HG02840 (cell line): ENCODE results near the gene COPB2.
"Not testable (repeated sequence)": the region's sequence is repeated elsewhere in the genome, so short reads cannot be mapped to it uniquely, and the experiment has no call there.

Experiments used
- ATAC-seq: cut with Tn5 transposase; IDR thresholded peaks from one replicate; pipeline ENCODE4 v1.9.1; 2021; ENCODE audit warnings: mild to moderate bottlenecking, moderate library complexity, moderate number of reproducible peaks; ENCODE audit not compliant: unreplicated experiment, low FRiP score

The COPB2 gene

DNA sequence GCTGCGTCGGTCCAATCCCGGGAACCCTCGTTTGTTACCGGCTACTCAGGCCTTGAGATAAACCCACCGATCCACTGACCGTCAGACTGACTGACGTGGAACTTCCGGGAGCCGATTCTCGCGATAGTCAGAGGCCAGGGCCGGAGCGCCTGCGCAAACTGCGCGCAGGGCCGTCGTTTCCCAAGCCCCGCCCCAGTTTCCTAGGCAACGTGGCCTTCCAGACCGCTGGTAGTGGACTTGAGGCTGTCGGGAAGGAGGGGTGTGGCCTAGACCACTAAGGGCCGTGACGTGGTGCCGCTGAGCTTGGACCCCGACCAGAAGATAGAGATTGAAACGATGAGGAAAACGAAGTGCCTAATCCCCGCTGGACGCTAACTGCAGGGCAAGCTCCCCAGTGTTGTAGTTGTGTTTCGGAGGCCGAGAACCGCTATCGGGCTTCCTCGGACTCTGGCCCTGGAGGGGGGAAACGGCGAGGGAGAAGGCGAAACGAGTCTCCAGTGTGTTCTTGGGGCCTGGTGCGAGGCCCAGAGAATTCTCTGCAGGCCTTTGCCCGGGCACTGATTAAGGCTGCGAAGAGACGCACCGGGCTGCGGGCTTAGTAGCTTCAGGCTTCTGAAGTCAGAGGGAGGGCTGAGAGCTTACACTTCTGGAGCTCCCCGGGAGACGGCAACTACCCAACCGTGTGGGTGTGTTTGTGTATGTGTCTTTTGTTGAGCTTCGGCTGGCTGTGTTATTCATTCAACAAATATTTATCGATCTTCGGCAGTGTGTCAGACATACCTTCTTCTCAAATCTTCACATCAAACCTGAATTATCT is at the start of gene COPB2:
Gene COPB2, minus strand, starts transcription at position 96 of the 817 bp plus-strand sequence. CDS start 97 bp downstream, outside the sequence.
- ATAC-seq = peak; percentile 99

DNA sequence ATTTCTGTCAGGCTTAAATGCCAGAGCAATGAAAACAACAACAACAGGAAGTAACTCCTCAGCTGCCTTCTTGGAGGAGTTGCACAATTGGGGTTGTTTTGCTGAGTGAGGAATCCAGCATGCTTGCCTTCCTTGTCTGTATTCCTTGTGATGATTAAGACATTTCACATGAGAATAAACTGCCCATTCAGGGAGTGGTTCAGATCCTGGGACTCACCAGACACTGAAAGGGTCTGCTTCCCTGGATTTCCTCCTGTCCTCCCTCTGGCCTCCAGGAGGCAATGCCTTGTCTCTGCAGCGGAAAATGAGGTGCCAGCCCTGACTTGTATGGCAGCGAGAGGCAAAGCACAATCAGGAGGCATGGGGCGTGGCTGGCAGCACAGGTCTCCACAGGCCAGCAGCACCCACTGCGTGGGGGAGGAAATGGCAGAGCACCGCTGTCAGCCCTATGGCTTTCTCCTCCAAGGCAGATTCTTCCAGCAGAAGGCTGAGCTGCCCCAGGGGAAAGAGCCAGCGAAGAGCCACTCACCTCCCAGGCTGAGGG is 45.4 kb upstream of the COPB2 start:
- ATAC-seq = no peak

DNA sequence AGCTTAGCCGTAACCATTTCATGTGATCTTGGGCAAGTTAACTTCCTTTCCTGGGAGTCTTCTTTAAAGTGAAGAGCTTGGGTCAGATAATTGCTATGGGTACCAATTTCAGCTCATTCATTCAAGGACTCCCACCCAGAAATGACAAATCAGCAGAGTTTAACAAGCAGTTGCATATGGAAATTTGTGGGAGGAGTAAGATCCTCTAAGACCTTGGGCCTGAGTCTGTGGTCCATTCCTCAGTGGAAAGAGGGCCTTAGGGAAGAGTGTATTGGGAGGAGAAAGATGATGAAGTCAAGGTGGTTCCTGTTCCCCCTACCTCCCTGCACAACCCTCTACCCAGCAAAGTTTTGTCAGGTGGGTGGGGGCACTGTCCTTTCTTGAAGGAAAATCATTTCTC is 44.8 kb upstream of the COPB2 start:
- no peak for ATAC-seq

DNA sequence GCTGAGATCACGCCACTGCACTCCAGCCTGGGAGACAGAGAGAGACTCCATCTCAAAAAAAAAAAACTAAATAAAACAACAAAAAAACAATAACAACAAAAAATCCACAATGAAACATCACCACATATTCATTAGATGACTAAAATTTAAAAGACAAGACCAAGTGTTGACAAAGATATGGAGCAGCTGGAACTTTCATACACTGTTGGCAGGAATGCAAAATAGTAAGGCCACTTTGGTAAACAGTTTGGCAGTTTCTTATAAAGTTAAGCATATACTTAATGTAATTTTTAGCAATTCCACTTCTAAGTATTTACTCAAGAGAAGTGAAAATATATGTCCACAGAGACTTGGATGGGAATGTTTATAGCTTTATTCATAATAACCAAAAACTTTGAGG is 43.6 kb upstream of the COPB2 start:
- ATAC-seq = no peak

DNA sequence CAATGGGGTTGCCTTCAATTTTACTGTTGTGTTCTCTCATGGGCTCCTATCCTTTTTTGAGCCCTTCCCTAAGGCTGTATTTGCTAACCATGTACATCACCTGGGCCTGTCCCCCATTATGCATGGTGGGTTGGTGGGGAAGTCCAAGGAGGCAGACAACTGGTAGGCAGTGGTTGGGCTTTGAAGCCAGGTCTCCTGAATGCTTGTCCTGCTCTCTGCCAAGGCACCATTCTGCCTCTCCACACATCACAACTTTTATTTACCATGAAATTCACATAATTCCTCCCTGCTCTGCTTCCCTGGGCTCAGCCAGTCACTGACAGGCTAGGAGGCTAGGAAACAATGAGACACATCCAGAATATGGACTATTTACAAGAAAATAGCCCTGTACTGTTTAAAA is 41.0 kb upstream of the COPB2 start:
- no peak for ATAC-seq

DNA sequence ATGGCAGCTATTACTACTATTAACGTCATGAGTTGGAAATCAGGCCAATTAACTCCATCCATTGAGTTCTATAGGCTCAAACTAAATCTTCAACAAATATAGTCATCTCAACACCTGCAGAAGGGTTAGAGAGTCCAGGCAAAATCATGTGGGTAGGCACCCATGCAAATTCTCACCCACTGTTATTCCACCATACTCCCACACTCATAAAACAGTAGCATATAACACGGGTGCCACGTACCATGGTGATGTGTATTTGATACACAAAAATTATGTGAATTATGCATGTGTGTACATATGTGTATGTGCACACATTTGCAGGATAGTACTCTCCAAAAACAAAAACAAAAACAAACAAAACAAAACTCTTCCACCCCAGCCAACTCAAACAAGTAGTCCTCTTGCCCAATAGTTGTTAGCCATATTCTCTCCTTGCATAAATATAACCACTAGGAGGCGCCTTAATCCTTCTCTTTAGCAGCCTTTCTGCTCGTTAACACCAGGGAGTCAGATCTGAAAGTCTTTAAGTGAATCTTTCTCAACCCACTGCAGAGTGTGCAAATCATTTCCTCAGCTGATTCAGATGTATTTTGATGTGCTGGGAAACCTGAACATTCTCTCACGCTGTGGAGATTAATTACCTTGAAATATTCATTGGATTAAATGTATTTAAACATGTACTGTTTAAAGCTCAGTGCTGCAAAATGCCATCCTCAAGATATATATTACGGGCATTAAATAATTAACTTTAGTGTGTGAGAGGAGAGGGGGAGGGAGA is 38.0 kb upstream of the COPB2 start:
- no peak for ATAC-seq

DNA sequence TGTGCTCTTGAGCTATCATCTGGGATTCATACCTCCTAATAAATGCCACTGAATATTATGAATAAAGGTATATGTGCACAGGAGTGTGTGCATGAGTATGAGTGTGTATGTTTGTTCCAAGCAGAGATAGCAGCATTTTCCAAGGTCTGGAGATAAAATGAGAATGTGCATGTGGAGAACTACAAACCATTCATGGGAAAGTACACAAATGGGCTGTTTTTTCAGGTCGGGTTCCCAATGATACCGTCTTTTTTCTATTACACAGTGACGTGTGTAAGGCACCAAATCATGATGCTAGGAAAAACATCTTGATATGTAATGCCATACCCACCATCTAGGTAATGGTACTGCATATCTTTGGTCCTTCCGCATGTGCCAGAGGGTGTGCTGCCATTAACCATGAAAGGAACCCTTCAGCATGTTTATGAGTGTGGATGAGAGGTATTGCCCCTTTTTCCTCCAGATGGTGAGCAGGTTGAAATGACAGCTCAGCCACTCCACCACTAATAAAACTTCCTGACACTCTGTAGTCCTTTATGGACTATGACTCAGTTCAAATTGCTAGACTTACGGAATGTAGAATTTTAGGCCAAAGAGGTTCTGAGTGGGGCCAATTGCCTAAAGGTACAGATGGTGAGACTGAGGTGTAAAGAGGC is 36.4 kb upstream of the COPB2 start:
- ATAC-seq = no peak

DNA sequence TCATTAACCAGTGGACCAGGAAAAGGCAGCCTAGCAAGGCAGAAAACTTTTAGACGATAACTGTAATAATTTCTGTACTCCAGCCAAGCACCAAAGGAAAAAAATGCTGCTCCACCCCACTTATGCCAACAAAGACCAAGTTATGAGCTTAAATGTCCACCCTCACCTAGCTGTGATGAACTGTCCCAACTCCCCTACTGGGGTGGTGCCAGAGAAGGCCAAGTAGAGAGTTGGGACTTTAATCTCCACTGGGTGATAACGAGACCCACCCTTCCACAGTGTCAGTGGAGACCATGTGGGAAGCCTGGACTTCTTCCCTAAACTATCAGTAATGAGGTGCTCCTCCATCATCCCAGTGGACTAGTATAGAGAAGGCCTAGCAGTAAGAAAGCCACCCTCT is 33.8 kb upstream of the COPB2 start:
- no peak for ATAC-seq

DNA sequence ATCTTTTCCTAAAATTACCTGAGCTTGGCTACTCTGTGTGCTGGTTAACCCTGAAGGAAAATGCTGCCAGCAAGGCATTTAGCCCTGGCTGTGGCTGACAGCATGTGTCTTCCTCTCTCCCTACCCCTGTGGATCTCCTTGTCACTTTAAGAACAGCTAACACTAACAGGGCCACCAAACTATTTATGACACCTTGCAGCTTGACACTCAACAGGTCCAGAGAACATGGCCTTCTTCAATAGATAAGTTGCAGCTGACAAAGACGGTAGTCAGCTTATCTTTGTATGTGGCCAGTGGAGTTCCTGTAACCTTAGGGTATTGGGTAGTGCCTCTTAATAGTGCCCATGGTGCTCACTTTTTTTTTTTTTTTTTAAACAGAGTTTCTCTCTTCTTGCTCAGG is 32.0 kb upstream of the COPB2 start:
- ATAC-seq = no peak

DNA sequence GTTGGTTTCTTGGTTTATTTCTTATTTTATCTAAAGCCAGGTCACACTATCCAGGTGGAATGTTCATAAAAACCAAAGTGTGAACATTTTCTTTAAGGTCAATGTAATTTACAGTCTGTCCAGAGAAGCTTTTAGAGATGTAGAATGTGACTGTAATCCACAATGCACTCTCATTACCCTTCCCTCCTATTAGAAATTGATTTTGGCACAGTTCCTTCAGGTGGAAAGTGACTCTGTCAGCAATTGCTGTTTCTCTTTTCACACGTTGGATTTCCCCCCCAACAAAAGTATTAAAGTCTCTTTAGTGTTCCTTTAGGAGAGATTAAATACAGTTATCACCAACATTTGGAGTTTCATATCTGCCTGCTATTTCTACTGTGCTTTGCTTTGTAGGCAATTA is 31.6 kb upstream of the COPB2 start:
- ATAC-seq = no peak

DNA sequence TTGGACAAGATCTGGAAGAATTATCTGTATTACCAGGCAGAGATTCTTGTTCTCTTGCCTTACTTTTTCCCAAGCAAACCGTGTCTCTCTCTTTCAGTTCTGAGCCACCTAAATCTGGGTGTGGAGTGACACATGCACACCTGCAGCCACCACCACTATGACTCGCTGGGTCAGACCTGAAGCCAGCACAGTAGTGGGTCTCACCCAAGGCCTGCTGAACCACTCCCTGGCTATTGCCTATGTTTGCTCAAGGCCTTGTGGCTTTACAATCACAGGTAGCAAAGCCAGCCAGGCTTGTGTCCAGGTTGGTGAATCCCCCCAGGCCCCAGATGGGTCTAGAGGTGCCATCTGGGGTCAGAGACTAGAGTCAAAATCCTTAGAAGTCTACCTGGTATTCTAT is 28.7 kb upstream of the COPB2 start:
- ATAC-seq = no peak

DNA sequence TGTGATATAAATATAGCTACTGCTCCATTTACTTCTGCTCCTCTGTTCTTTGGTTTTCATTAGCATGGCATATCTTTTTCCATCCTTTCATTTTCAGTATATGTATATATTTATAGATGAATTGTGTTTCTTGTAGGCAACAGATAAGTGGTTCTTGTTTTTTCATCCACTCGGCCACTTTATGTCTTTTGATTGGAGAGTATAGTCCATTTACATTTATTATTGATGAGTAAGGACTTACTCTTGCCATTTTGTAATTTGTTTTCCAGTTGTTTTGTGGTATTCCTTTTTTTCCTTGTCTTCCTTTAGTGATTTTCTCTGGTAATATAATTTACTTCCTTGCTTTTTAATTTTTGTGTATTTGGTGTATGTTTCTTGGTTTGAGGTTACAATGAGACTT is 26.8 kb upstream of the COPB2 start:
- no peak for ATAC-seq

DNA sequence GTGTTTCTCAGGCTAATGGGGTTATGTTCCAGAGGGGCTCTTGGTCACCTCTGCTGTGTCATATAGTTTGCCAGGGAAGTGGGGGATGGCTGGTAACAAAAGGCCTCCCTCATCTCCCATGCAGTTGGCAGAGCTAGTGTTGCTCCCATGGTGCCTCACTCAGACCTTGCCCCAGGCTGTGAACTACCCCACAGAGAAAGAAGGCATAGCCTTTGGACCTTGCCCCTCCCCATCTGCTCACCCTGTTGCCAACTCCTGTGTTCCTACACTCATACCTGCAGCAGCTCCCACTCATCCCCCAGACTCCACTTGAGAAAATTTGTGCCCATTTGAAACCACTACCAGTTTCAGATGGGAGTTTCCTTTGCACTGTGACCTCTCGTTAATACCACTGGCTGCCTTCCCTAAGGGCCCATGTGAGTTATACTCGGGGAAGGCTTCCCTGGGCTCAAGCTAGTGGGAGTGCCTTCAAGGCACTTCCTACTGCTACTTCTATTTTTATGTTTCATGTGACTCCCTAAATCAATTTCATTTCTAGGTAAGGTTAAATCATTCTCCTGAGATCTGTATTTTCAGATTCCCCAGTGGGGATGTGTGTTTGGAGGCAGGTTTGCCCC is 25.3 kb upstream of the COPB2 start:
- no peak for ATAC-seq

DNA sequence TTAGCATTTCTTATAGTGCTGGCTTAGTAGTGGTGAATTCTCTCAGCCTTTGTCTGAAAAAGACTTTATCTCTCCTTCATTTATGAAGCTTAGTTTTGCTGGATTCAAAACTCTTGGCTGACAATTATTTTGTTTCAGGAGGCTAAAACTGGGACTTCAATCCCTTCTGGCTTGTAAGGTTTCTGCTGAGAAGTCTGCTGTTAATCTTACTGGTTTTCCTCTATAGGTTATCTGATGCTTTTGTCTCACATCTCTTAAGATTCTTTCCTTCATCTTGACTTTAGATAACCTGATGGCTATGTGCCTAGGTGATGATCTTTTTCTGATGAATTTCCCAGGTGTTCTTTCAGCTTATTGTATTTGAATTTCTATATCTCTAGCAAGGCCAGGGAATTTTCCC is 23.4 kb upstream of the COPB2 start:
- not testable (repeated sequence) for ATAC-seq

DNA sequence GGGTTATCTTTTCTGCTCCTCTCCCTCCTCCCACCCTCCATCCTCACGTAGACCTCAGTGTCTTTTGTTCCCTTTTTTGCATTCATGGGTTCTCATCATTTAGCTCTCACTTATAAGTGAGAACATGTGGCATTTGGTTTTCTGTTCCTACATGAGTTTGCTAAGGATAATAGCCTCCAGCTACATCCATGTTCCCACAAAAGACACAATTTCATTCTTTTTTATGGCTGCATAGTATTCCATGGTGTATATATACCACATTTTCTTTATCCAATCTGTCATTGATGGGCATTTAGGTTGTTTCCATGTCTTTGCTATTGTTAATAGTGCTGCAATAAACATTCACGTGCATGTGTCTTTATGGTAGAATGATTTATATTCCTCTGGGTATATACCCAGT is 11.7 kb upstream of the COPB2 start:
- not testable (repeated sequence) for ATAC-seq

DNA sequence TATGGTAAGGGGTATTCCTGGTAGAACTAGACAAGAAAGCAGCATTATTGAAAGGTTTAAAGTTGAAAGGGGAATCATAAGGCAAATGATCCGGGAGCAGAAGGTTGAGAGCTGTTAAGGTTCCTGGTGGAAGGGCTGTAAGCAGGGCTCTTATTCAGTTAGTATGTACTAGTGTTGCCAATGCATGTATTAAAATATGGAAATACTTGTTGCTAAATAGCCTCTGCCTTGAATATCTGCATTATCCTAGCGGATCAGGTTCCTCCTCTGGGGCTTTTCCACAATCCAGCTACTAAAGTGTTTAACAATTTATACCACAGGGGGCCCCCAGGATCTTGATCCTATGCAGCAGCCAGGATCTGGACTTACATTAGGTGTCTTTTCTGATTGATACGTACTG is 7.3 kb upstream of the COPB2 start:
- ATAC-seq = no peak

DNA sequence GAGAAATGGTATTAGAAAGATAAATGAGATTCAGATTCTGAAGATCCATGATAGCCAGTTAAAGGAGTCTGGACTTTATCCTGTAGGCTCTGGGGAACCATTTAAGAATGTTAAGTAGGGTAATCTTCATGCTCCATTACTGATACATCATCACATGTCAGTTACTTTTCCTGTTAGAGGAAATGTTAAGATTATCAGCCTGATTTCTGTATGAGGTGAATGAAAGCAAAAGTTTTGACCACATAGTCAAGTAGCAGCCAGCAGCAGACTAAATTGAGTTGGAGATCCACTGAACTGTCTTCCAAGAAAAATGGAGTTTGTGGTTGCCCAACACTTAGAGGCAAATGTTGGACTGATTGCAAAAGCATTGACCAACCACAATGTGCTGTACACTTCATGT is 4.7 kb upstream of the COPB2 start:
- ATAC-seq = no peak

DNA sequence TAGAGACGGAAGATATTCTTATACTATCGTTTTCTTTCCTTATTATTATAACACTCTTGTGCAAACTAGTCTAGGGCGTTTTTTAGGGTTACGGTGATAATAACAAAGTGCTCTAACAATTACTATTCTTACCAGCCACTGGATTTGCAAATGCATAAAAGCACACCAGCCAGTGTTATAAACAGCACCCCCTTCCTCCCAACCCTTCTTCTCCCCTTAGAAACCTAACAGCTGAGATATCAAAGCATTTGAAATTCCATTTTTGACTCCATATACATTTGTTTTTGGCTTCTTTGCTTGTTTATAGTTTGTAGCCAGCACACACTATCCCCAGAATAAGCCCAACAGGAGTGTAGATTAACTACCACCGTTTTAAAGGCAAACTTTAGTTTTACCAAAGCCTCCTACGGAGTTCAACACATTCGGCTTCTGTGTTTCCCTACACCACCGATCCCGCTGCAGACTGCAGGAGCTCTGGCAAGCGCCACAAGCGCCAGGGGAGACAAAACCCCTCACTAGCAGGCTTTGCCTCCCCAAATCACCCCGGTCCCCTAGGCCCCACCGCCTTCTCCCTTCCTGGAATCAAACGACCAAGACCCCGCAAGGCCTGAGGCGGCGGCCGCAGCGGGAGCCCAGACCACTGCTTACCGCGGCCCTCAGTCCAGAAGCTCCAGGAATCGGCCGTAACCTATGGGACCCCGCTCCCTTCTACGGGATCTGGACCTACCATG is 461 bp downstream of the COPB2 start:
- no peak for ATAC-seq

DNA sequence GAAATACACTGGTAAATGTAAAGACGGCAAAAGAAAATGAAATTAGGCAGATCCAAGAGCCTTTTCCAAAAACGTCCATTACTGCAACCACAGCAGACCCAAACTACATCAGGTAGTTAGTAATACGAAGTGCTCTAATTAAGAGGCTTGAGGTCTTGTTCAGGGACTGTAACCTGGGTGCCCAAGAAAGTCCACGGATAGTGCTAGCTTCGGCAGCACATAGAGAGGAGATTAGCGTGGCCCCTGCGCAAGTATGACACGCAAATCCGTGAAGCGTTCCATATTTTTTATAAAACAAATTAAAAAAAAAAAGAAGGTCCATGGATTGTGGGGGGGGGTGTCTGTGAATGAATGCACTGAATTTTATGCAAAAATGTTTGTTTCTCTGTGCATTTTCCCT is 1.4 kb downstream of the COPB2 start:
- no peak for ATAC-seq

DNA sequence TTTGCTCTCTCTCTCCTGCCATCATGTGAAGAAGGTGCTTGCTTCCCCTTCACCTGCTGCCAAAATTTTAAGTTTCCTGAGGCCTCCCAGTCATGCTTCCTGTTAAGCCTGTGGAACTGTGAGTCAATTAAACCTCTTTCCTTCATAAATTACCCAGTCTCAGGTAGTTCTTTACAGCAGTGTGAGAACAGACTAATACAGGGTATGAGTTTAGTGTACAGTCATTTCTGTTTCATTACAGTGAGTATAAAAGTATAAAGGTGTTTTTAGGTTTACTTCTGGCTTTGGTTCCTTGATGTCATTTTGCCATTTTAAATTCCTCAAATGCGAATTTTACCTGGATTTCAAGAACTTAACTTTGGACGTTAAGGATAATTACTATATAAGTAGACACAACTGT is 7.2 kb downstream of the COPB2 start:
- not testable (repeated sequence) for ATAC-seq
